KMS-11 (cell line): ENCODE measurements around the gene BMI1.

Experiments
- H2AFZ ChIP-seq: fragments of 200-600 bp; sonication (generic); 2 replicates; pipeline ENCODE4 v1.6.1; 2016; ENCODE audit warnings: antibody characterized with exemption, mixed run types, low read depth
- H3K27ac ChIP-seq: fragments of 200-600 bp; sonication (generic); 2 replicates; pipeline ENCODE4 v1.6.1; 2016; ENCODE audit warnings: mild to moderate bottlenecking, mixed run types
- H3K27me3 ChIP-seq: fragments of 200-600 bp; sonication (generic); 2 replicates; pipeline ENCODE4 v1.6.1; 2017; ENCODE audit warnings: mild to moderate bottlenecking, low read depth, mixed run types, moderate library complexity; ENCODE audit not compliant: insufficient read depth
- H3K36me3 ChIP-seq: fragments of 200-600 bp; sonication (generic); 2 replicates; pipeline ENCODE4 v1.6.1; 2017; ENCODE audit warnings: mild to moderate bottlenecking, mixed run types; ENCODE audit not compliant: insufficient read depth
- H3K4me1 ChIP-seq: fragments of 200-600 bp; sonication (generic); 2 replicates; pipeline ENCODE4 v1.6.1; 2016; ENCODE audit warnings: mild to moderate bottlenecking, low read depth, mixed run types; ENCODE audit not compliant: poor library complexity, severe bottlenecking
- H3K4me2 ChIP-seq: fragments of 200-600 bp; sonication (generic); 2 replicates; pipeline ENCODE4 v1.7.0; 2016; ENCODE audit warnings: mild to moderate bottlenecking, mixed run types
- H3K4me3 ChIP-seq: fragments of 200-600 bp; sonication (generic); IDR thresholded peaks from 2 replicates; pipeline ENCODE4 v1.6.1; 2017; ENCODE audit warnings: low read depth, low read length, mixed read lengths; ENCODE audit not compliant: insufficient read depth
- H3K79me2 ChIP-seq: fragments of 200-600 bp; sonication (generic); 2 replicates; pipeline ENCODE4 v1.6.1; 2016; ENCODE audit warnings: low read depth, mixed run types; ENCODE audit not compliant: insufficient read depth
- H3K9ac ChIP-seq: fragments of 200-600 bp; sonication (generic); 2 replicates; pipeline ENCODE4 v1.6.1; 2016; ENCODE audit warnings: mild to moderate bottlenecking, mixed run types
- H4K20me1 ChIP-seq: fragments of 200-600 bp; sonication (generic); 2 replicates; pipeline ENCODE4 v1.6.1; 2016; ENCODE audit warnings: mild to moderate bottlenecking, mixed run types; ENCODE audit not compliant: insufficient read depth
- TF ChIP-seq, protein P1 (sequence below): fragments of 200-600 bp; sonication (generic); conservative IDR thresholded peaks from 2 replicates; pipeline ENCODE4 v1.6.1; 2017; ENCODE audit warnings: low read depth, mild to moderate bottlenecking, antibody characterized with exemption, low read length, moderate library complexity, mixed read lengths

Gene BMI1

GRCh38 chr10:22319980-22320558, 830 bp upstream of the BMI1 start:
- Histone ChIP-seq H3K4me2 (peak overlapping the region; percentile 90), H2AFZ (no peak overlapping the region), H3K27ac (peak overlapping the region; percentile 97), H3K79me2 (peaks cover 81% of the 10 kb centered on the region), H4K20me1 (no peaks in the 10 kb centered on the region), H3K36me3 (peaks cover 5% of the 10 kb centered on the region; the same call in 1 of the 2 replicates), H3K27me3 (peaks cover 17% of the 10 kb centered on the region), H3K9ac (peak overlapping the region; percentile 95), H3K4me3 (no peak overlapping the region), H3K4me1 (peaks cover 37% of the 10 kb centered on the region)
- TF ChIP-seq, protein P1, sequence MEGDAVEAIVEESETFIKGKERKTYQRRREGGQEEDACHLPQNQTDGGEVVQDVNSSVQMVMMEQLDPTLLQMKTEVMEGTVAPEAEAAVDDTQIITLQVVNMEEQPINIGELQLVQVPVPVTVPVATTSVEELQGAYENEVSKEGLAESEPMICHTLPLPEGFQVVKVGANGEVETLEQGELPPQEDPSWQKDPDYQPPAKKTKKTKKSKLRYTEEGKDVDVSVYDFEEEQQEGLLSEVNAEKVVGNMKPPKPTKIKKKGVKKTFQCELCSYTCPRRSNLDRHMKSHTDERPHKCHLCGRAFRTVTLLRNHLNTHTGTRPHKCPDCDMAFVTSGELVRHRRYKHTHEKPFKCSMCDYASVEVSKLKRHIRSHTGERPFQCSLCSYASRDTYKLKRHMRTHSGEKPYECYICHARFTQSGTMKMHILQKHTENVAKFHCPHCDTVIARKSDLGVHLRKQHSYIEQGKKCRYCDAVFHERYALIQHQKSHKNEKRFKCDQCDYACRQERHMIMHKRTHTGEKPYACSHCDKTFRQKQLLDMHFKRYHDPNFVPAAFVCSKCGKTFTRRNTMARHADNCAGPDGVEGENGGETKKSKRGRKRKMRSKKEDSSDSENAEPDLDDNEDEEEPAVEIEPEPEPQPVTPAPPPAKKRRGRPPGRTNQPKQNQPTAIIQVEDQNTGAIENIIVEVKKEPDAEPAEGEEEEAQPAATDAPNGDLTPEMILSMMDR: no peak

- no peak overlapping the region for H3K4me2 ChIP-seq
- H3K79me2 ChIP-seq: peaks cover 79% of the 10 kb centered on the region
- H3K27me3 ChIP-seq: peaks cover 17% of the 10 kb centered on the region
- TF ChIP-seq, protein P1: no peak
- no peak overlapping the region for H3K4me3 ChIP-seq
- H3K36me3 ChIP-seq: peaks cover 5% of the 10 kb centered on the region; the same call in 1 of the 2 replicates
- H4K20me1 ChIP-seq: no peaks in the 10 kb centered on the region
- H3K4me1 ChIP-seq: peaks cover 32% of the 10 kb centered on the region
- peak overlapping the region; percentile 95 for H3K9ac ChIP-seq
- H3K27ac ChIP-seq: peak overlapping the region; percentile 90
- H2AFZ ChIP-seq: no peak overlapping the region
Observed at GRCh38 chr10:22321156-22321923, 441 bp downstream of the BMI1 start.

- Histone ChIP-seq H3K79me2 (peaks cover 79% of the 10 kb centered on the region), H3K27ac (peak overlapping the region; percentile 85), H3K4me2 (peak overlapping the region; percentile 96), H3K9ac (peak overlapping the region; percentile 99), H3K4me1 (peaks cover 38% of the 10 kb centered on the region), H3K36me3 (peaks cover 5% of the 10 kb centered on the region; the same call in 1 of the 2 replicates), H2AFZ (no peak overlapping the region), H3K4me3 (no peak overlapping the region), H4K20me1 (no peaks in the 10 kb centered on the region), H3K27me3 (peaks cover 17% of the 10 kb centered on the region)
- TF ChIP-seq, protein P1: no peak
Observed at GRCh38 chr10:22321924-22322640, 1.2 kb downstream of the BMI1 start.

GRCh38 chr10:22322641-22323160, 1.8 kb downstream of the BMI1 start:
- peaks cover 17% of the 10 kb centered on the region for H3K27me3 ChIP-seq
- TF ChIP-seq, protein P1: no peak
- H3K36me3 ChIP-seq: peaks cover 11% of the 10 kb centered on the region; the same call in 1 of the 2 replicates
- peak overlapping the region; percentile 85 for H3K27ac ChIP-seq
- no peak overlapping the region for H3K4me3 ChIP-seq
- peak overlapping the region; percentile 96 for H3K4me2 ChIP-seq
- H3K4me1 ChIP-seq: peaks cover 42% of the 10 kb centered on the region
- no peaks in the 10 kb centered on the region for H4K20me1 ChIP-seq
- no peak overlapping the region for H2AFZ ChIP-seq
- peaks cover 79% of the 10 kb centered on the region for H3K79me2 ChIP-seq
- H3K9ac ChIP-seq: peak overlapping the region; percentile 99
